ENCODE results near the gene GRIN2D. TPM values are rescaled to one million over a fixed set of nuclear protein-coding genes. Genes with fewer than 3 reads are reported as not detected.

GRIN2D gene
- total and polyA plus RNA-seq, 2 of the 8 experiments (the other 6 are each of a cell fraction or from before 2014, with no cell fraction given) = 2.2 to 12.4 TPM

GRCh38 chr19:48443256-48443655, 49.8 kb downstream of the GRIN2D start:
- H4K91ac ChIP-seq (replicated peaks; ENCODE audit: insufficient read length, low read length) = no peak overlapping the region
- H2AFZ ChIP-seq (ENCODE audit: low read length) = no peak overlapping the region
- H4K8ac ChIP-seq (ENCODE audit: extremely low read depth, insufficient read depth, low read length) = no peak overlapping the region
- no peak overlapping the region for H2BK20ac ChIP-seq (ENCODE audit: low read length)
- peaks cover 9% of the 10 kb centered on the region for H3K23me2 ChIP-seq (ENCODE audit: low read depth, low read length)
- no peak overlapping the region for H2BK15ac ChIP-seq (ENCODE audit: low read length)
- FAIRE-seq = no peak
- H4K5ac ChIP-seq (ENCODE audit: insufficient read length, low read depth, low read length) = no peak overlapping the region
- peaks cover 0 to 3% of the 10 kb centered on the region in 2 experiments for H4K20me1 ChIP-seq (replicated peaks in 1 of 2; ENCODE audit: control insufficient read depth in 1 of 2, insufficient read depth in 2 of 2, low read length in 2 of 2)
- H3K9ac ChIP-seq (replicated peaks in 1 of 4; ENCODE audit: extremely low read depth in 1 of 4, low read depth in 3 of 4, low read length in 3 of 4) = no peak overlapping the region
- H3K27me3 ChIP-seq (replicated peaks in 1 of 4; ENCODE audit: control insufficient read depth in 3 of 4, extremely low read depth in 1 of 4, insufficient read depth in 3 of 4, low read length in 3 of 4) = no peaks in the 10 kb centered on the region
- no peak overlapping the region for H2BK5ac ChIP-seq (ENCODE audit: low read depth, low read length)
- H2BK120ac ChIP-seq (replicated peaks; ENCODE audit: low read depth, low read length) = no peak overlapping the region
- no peak for DNase-seq (ENCODE audit: low read depth in 1 of 2, low spot score in 2 of 2)
- H2BK12ac ChIP-seq (ENCODE audit: low read depth, low read length) = no peak overlapping the region
- H3K18ac ChIP-seq (ENCODE audit: extremely low read depth, low read length) = no peak overlapping the region
- no peak overlapping the region for H3K14ac ChIP-seq (ENCODE audit: insufficient read length)
- POLR2A ChIA-PET (ENCODE audit: partially characterized antibody) = interaction anchor here (0.9 to 1.4 kb wide), 7 partner anchors 10 to 52 kb away, joined by 3 to 9 read pairs (median 4); partner anchors contain the start of gene KDELR1
- H3K4me1 ChIP-seq (replicated peaks in 1 of 4; ENCODE audit: control insufficient read depth in 3 of 4, insufficient read depth in 4 of 4, low read length in 3 of 4) = peaks cover 0 to 5% (median 4%) of the 10 kb centered on the region in 4 experiments; a peak in 4 of 7 replicates
- H3K4me2 ChIP-seq (ENCODE audit: insufficient read depth in 1 of 2, low read depth in 2 of 2, low read length in 2 of 2) = no peak overlapping the region
- peaks cover 0 to 8% of the 10 kb centered on the region in 2 experiments; a peak in 2 of 4 replicates for H3K79me2 ChIP-seq (ENCODE audit: control insufficient read depth in 1 of 2, insufficient read depth in 2 of 2, low read length in 2 of 2)
- H3K27ac ChIP-seq (ENCODE audit: low read depth, low read length) = no peak overlapping the region
- WGBS, 2 experiments (ENCODE audit: extremely low coverage in 1 of 2, insufficient coverage in 1 of 2, insufficient read length in 1 of 2, insufficient replicate concordance in 2 of 2, low coverage in 1 of 2, low lambda C conversion rate in 2 of 2, missing lambda C conversion rate in 1 of 2) = 98% methylated on average over 34 of the region's 60 CpGs; no CpG with 5 or more reads in 1 of the 2 experiments
- H2AK5ac ChIP-seq (ENCODE audit: low read depth, low read length) = no peak overlapping the region
- H3K4ac ChIP-seq (replicated peaks; ENCODE audit: insufficient read length, low read depth, low read length) = no peak overlapping the region
- H3K56ac ChIP-seq (replicated peaks; ENCODE audit: insufficient read length, low read depth, low read length) = no peak overlapping the region
- TF ChIP-seq GTF2F1 (IDR thresholded peaks at IDR 0.05; ENCODE audit: borderline replicate concordance, low read depth, low read length) = no peak
- no peak for TF ChIP-seq ATF3 (IDR thresholded peaks at IDR 0.05; ENCODE audit: insufficient read depth, low read depth, low read length)
- no peak for TF ChIP-seq JUN (IDR thresholded peaks at IDR 0.05; ENCODE audit: low read depth, low read length)
- TF ChIP-seq TBP (IDR thresholded peaks at IDR 0.05; ENCODE audit: low read depth, low read length) = no peak
- TF ChIP-seq CEBPB (IDR thresholded peaks at IDR 0.05; ENCODE audit: low read depth, low read length) = no peak
- TF ChIP-seq SP1 (IDR thresholded peaks at IDR 0.05; ENCODE audit: low read depth, low read length) = no peak
- no peak for TF ChIP-seq TAF7 (optimal IDR thresholded peaks at IDR 0.05; ENCODE audit: borderline replicate concordance, low read depth, low read length)
- no peak for TF ChIP-seq MAX (IDR thresholded peaks at IDR 0.05)
- TF ChIP-seq CREB1 (IDR thresholded peaks at IDR 0.05) = no peak
- no peak for TF ChIP-seq BCL11A (IDR thresholded peaks at IDR 0.05; ENCODE audit: low read depth in 2 of 2, low read length in 2 of 2)
- no peak for TF ChIP-seq RNF2 (IDR thresholded peaks at IDR 0.05; ENCODE audit: borderline replicate concordance, low read depth, low read length, missing control alignments, poor library complexity, severe bottlenecking)
- no peak for TF ChIP-seq BRCA1 (IDR thresholded peaks at IDR 0.05; ENCODE audit: low read depth, low read length)
- TF ChIP-seq YY1 (IDR thresholded peaks at IDR 0.05; ENCODE audit: low read depth, low read length) = no peak
- H3K79me1 ChIP-seq (ENCODE audit: low read depth, low read length) = no peaks in the 10 kb centered on the region; the same call in 1 of the 2 replicates
- peaks cover 3 to 13% (median 8%) of the 10 kb centered on the region in 4 experiments; a peak in 7 of 8 replicates for H3K36me3 ChIP-seq (ENCODE audit: control insufficient read depth in 2 of 4, insufficient read depth in 4 of 4, low read length in 3 of 4)
- CTCF ChIA-PET (ENCODE audit: partially characterized antibody) = interaction anchor here (0.6 to 1.0 kb wide), 2 partner anchors 53 to 67 kb away, joined by 3 to 4 read pairs; no protein-coding TSS in a partner anchor
- H3K23ac ChIP-seq (ENCODE audit: insufficient read length) = no peak overlapping the region
- H3K9me3 ChIP-seq (ENCODE audit: insufficient read depth in 2 of 2, low read depth in 1 of 2, low read length in 1 of 2) = no peaks in the 10 kb centered on the region
- H3K4me3 ChIP-seq (ENCODE audit: extremely low read depth in 1 of 4, insufficient read depth in 2 of 4, low read depth in 3 of 4, low read length in 4 of 4) = no peak overlapping the region

All from H1 (cell line).